Neutrophil (primary cell): Measurements from ENCODE around the gene PDE11A.
"Not testable (repeated sequence)": the region's sequence is repeated elsewhere in the genome, so short reads cannot be mapped to it uniquely, and the experiment has no call there.

Experiments
- H3K27ac ChIP-seq: fragments of 200-600 bp; sonication (generic); 2 replicates; pipeline ENCODE4 v1.5.1; 2016; ENCODE audit warnings: mild to moderate bottlenecking, moderate library complexity
- H3K27me3 ChIP-seq: fragments of 200-600 bp; sonication (generic); 2 replicates; pipeline ENCODE4 v1.6.0; 2016; ENCODE audit warnings: mild to moderate bottlenecking
- H3K36me3 ChIP-seq: fragments of 200-600 bp; sonication (generic); 2 replicates; pipeline ENCODE4 v1.5.1; 2017
- H3K4me1 ChIP-seq, 2 experiments: fragments of 200-600 bp in 1 of 2; sonication (generic) in 1 of 2; 1 replicate in 1 of 2; 2 replicates in 1 of 2; pipeline versions ENCODE4 v1.5.1 to v1.6.1; 2013 to 2016; ENCODE audit warnings: low read depth in 1 of 2, low read length in 1 of 2, mild to moderate bottlenecking in 1 of 2, moderate library complexity in 1 of 2; ENCODE audit not compliant: control insufficient read depth in 1 of 2, insufficient read depth in 1 of 2
- H3K4me3 ChIP-seq, 2 experiments: fragments of 200-600 bp in 1 of 2; sonication (generic) in 1 of 2; 1 replicate in 1 of 2; 2 replicates in 1 of 2; pipeline ENCODE4 v1.5.1; 2013 to 2016; ENCODE audit warnings: low read depth in 1 of 2, low read length in 1 of 2, mild to moderate bottlenecking in 1 of 2, moderate library complexity in 1 of 2
- H3K9me3 ChIP-seq: fragments of 200-600 bp; sonication (generic); 2 replicates; pipeline ENCODE4 v1.5.1; 2016
- CTCF ChIP-seq: fragments of 200-600 bp; sonication (generic); IDR thresholded peaks from 2 replicates; pipeline ENCODE4 v1.5.1; 2016; ENCODE audit warnings: antibody characterized with exemption

PDE11A gene

DNA sequence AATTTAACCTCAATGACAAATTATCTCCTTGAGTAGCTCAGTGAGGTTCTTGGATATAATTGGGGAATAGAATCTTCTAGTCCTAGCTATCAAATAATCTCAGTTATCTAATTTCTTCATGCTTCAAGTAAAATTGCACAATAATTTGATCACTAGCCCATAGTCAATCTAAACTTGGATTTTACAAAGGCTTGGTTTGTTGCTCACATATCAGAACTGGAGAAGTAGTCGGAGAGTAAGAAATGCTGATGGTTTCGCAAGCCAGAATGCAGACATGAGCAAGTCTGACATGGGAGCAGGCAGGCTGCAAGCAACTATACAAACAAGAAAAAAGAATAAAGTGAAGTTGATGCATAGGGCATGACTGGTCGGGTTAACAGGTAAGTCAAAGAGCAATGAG lies 11.7 kb upstream of the PDE11A start:
- Histone ChIP-seq H3K9me3 (no peaks in the 10 kb centered on the region), H3K27me3 (no peaks in the 10 kb centered on the region), H3K4me1 (no peaks in the 10 kb centered on the region), H3K27ac (no peak overlapping the region), H3K4me3 (no peak overlapping the region), H3K36me3 (no peaks in the 10 kb centered on the region)
- TF ChIP-seq CTCF = no peak

- no peak for TF ChIP-seq CTCF
- Histone ChIP-seq H3K27me3 (no peaks in the 10 kb centered on the region), H3K9me3 (no peaks in the 10 kb centered on the region), H3K36me3 (no peaks in the 10 kb centered on the region), H3K4me1 (no peaks in the 10 kb centered on the region), H3K27ac (no peak overlapping the region), H3K4me3 (no peak overlapping the region)
Observed at GRCh38 chr2:178082408-178083045, 9.9 kb upstream of the PDE11A start.

DNA sequence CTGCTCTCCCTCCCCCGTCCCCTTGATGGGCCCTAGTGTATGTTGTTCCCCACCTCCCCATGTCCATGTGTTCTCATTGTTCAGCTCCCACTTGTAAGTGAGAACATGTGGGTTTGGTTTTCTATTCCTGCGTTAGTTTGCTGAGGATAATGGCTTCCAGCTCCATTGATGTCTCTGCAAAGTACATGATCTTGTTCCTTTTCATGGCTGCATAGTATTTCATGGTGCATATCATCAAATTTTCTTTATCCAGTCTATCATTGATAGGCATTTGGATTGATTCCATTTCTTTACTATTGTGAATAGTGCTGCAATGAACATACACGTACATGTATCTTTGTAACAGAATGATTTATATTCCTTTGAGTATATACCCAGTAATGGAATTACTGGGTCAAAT lies 6.7 kb upstream of the PDE11A start:
- H3K36me3 ChIP-seq, H3K9me3 ChIP-seq, H3K4me1 ChIP-seq, H3K4me3 ChIP-seq, H3K27ac ChIP-seq: not testable (repeated sequence)
- peaks cover 10% of the 10 kb centered on the region for H3K27me3 ChIP-seq

GRCh38 chr2:178076130-178076529 lies 3.6 kb upstream of the PDE11A start:
- Histone ChIP-seq H3K4me1 (peaks cover 0 to 7% of the 10 kb centered on the region in 2 experiments), H3K27me3 (peaks cover 42% of the 10 kb centered on the region)
- TF ChIP-seq CTCF = no peak

GRCh38 chr2:178075006-178075326 lies 2.4 kb upstream of the PDE11A start:
- no peaks in the 10 kb centered on the region for H3K9me3 ChIP-seq
- no peak for TF ChIP-seq CTCF
- H3K36me3 ChIP-seq = no peaks in the 10 kb centered on the region
- H3K4me3 ChIP-seq = no peak overlapping the region
- peaks cover 0 to 7% of the 10 kb centered on the region in 2 experiments for H3K4me1 ChIP-seq
- H3K27ac ChIP-seq = no peak overlapping the region
- H3K27me3 ChIP-seq = peaks cover 54% of the 10 kb centered on the region

More at GRCh38 chr2:178076130-178076529, 3.6 kb upstream of the PDE11A start:
- Histone ChIP-seq H3K9me3 (no peaks in the 10 kb centered on the region), H3K27ac (no peak overlapping the region), H3K36me3 (no peaks in the 10 kb centered on the region), H3K4me3 (no peak overlapping the region)

GRCh38 chr2:178074123-178075005 lies 1.8 kb upstream of the PDE11A start:
- Histone ChIP-seq H3K4me1 (peaks cover 0 to 7% of the 10 kb centered on the region in 2 experiments), H3K4me3 (no peak overlapping the region), H3K9me3 (no peaks in the 10 kb centered on the region), H3K27ac (no peak overlapping the region), H3K36me3 (no peaks in the 10 kb centered on the region), H3K27me3 (peaks cover 60% of the 10 kb centered on the region)
- TF ChIP-seq CTCF = no peak
